Hepatocyte (in vitro differentiated cells): ENCODE results near the gene PREX1.

Source experiments
- CTCF ChIP-seq: fragments of 200-600 bp; sonication (generic); IDR thresholded peaks from 2 replicates; pipeline ENCODE4 v1.5.1; 2016; ENCODE audit warnings: antibody characterized with exemption, mild to moderate bottlenecking; ENCODE audit not compliant: poor library complexity
- EZH2 ChIP-seq: fragments of 200-600 bp; sonication (generic); IDR thresholded peaks from 2 replicates; pipeline ENCODE4 v1.6.1; 2016; ENCODE audit warnings: antibody characterized with exemption, mild to moderate bottlenecking, borderline replicate concordance
- EZH2phosphoT487 ChIP-seq: fragments of 200-600 bp; sonication (generic); IDR thresholded peaks from one replicate; pipeline ENCODE4 v1.6.1; 2018; ENCODE audit warnings: antibody characterized with exemption, mild to moderate bottlenecking, low read depth, moderate library complexity; ENCODE audit not compliant: unreplicated experiment, severe bottlenecking

GRCh38 chr20:48821261-48821920 lies 6.4 kb downstream of the PREX1 start:
- TF ChIP-seq CTCF (no peak), EZH2phosphoT487 (no peak), EZH2 (no peak)
